Astrocyte (in vitro differentiated cells and primary cell): ENCODE results near the gene FGD4.

Experiments used
- CTCF ChIP-seq: IDR thresholded peaks from 2 replicates; pipeline ENCODE4 v1.5.1; 2011; ENCODE audit warnings: low read depth, mild to moderate bottlenecking, inconsistent platforms, low read length, moderate library complexity; ENCODE audit not compliant: insufficient read depth
- EZH2 ChIP-seq: IDR thresholded peaks from 2 replicates; pipeline ENCODE4 v1.6.1; 2012; ENCODE audit warnings: mild to moderate bottlenecking, low read length, inconsistent platforms; ENCODE audit not compliant: insufficient read depth

- no peak for TF ChIP-seq CTCF
- no peak for TF ChIP-seq EZH2
Measured at GRCh38 chr12:32551058-32551457, 151.7 kb downstream of the FGD4 start.
